Skeletal muscle satellite cell (primary cell): ENCODE results near the gene DNAJB12. TPM values are rescaled to one million over a fixed set of nuclear protein-coding genes. Genes with fewer than 3 reads are reported as not detected.
A peak's percentile ranks its signal among the peaks of the same experiment; 100 is the strongest.
"Not testable (repeated sequence)": the region's sequence is repeated elsewhere in the genome, so short reads cannot be mapped to it uniquely, and the experiment has no call there.

ENCODE experiments used
- H3K27me3 ChIP-seq: 2 replicates; pipeline ENCODE4 v1.7.0; 2013; ENCODE audit warnings: low read length; ENCODE audit not compliant: control insufficient read depth, insufficient read depth
- H3K36me3 ChIP-seq: 2 replicates; pipeline ENCODE4 v1.7.0; 2013; ENCODE audit warnings: mild to moderate bottlenecking, control low read depth, low read length; ENCODE audit not compliant: insufficient read depth
- H3K4me1 ChIP-seq: 2 replicates; pipeline ENCODE4 v1.7.0; 2013; ENCODE audit warnings: low read length; ENCODE audit not compliant: control insufficient read depth, insufficient read depth
- H3K4me2 ChIP-seq: 2 replicates; pipeline ENCODE4 v1.7.0; 2013; ENCODE audit warnings: mild to moderate bottlenecking, low read length
- H3K4me3 ChIP-seq: 2 replicates; pipeline ENCODE4 v1.7.0; 2013; ENCODE audit warnings: low read length
- H3K9ac ChIP-seq: 2 replicates; pipeline ENCODE4 v1.7.0; 2013; ENCODE audit warnings: mild to moderate bottlenecking, low read depth, low read length, moderate library complexity
- H3K9me3 ChIP-seq: replicated peaks from 2 replicates; pipeline ENCODE4 v1.7.0; 2013; ENCODE audit warnings: mild to moderate bottlenecking, control low read depth, low read length
- small RNA-seq: library from RNA; depleted of rRNA; stranded (forward); fragments of <200 nt; gene quantifications from one replicate; pipeline ENCODE3, GENCODE V24; 2012

The DNAJB12 gene

GRCh38 chr10:72296829-72297280 is 57.9 kb downstream of the DNAJB12 start:
- Histone ChIP-seq H3K4me2 (peak overlapping the region; percentile 96), H3K4me1 (peaks cover 16% of the 10 kb centered on the region), H3K4me3 (peak overlapping the region; percentile 77), H3K9ac (peak overlapping the region; percentile 88)
- H3K36me3 ChIP-seq, H3K27me3 ChIP-seq, H3K9me3 ChIP-seq: not testable (repeated sequence)

DNA sequence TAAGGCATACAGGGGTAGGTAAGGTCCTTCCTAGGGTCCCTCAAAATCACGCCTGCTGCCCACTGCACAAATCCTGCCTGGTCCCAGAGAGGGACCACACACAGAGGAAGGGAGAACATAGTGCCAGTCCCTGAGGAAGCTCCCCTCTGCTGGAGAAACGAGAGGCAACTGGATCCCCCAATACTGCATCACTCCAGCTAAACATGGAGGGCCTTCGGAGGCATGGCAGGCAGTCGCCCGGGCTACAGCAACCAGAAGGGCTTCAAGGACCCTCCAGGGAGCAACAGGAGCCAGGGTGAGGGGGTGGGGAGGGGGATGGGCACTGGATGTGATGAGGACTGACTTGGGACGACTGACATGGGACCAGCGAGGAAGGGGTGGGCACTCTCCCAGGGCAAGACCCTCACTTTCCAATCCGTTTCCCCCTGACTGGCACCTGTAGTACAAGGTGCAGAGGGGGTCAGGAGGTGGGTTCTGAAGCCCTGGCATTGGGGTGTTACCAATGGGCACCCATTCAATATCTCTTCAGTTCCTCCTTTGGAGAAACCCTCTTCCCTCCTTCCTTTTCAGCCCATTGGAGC is 59.3 kb downstream of the DNAJB12 start:
- Histone ChIP-seq H3K27me3 (no peaks in the 10 kb centered on the region), H3K36me3 (no peaks in the 10 kb centered on the region), H3K4me3 (no peak overlapping the region), H3K4me1 (peaks cover 16% of the 10 kb centered on the region), H3K9ac (no peak overlapping the region), H3K9me3 (no peaks in the 10 kb centered on the region), H3K4me2 (no peak overlapping the region)

GRCh38 chr10:72292223-72292691 is 62.5 kb downstream of the DNAJB12 start:
- Histone ChIP-seq H3K9ac (no peak overlapping the region), H3K4me3 (no peak overlapping the region), H3K9me3 (no peaks in the 10 kb centered on the region), H3K4me2 (no peak overlapping the region), H3K36me3 (no peaks in the 10 kb centered on the region), H3K27me3 (no peaks in the 10 kb centered on the region), H3K4me1 (peaks cover 5% of the 10 kb centered on the region)

GRCh38 chr10:72291019-72291532 is 63.6 kb downstream of the DNAJB12 start:
- H3K27me3 ChIP-seq: no peaks in the 10 kb centered on the region
- H3K9me3 ChIP-seq: no peaks in the 10 kb centered on the region
- no peak overlapping the region for H3K4me3 ChIP-seq
- H3K4me2 ChIP-seq: no peak overlapping the region
- no peaks in the 10 kb centered on the region for H3K4me1 ChIP-seq
- no peak overlapping the region for H3K9ac ChIP-seq
- no peaks in the 10 kb centered on the region for H3K36me3 ChIP-seq

DNA sequence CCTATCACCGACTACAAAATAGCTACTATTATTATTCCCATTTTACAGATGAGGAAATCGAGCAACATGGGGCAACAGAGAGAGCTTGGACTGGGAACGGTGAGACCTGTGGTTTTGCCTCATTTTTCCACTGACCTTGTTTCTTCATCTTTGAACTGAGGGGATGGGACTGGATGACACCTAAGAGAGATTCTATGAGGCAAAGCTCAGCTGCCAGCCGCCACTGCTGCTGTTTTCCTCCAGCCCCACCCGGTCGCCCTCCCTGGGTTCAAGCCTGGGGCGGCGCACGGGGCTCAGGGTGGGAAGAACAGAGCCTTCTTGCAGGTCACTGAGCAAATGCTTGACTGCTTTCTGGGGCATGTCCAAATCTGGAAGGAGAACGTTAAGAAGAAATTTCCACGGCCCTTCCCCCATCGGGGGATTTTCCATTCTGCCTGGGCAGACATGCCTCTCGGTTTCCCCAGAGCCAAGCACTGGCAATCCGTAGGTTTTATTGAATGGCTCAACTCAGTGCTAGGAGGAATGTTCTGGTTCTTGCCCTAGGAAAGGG is 68.7 kb downstream of the DNAJB12 start:
- Histone ChIP-seq H3K4me2 (no peak overlapping the region), H3K4me1 (no peaks in the 10 kb centered on the region), H3K9ac (no peak overlapping the region), H3K36me3 (no peaks in the 10 kb centered on the region), H3K27me3 (no peaks in the 10 kb centered on the region), H3K4me3 (no peak overlapping the region), H3K9me3 (no peaks in the 10 kb centered on the region)

DNA sequence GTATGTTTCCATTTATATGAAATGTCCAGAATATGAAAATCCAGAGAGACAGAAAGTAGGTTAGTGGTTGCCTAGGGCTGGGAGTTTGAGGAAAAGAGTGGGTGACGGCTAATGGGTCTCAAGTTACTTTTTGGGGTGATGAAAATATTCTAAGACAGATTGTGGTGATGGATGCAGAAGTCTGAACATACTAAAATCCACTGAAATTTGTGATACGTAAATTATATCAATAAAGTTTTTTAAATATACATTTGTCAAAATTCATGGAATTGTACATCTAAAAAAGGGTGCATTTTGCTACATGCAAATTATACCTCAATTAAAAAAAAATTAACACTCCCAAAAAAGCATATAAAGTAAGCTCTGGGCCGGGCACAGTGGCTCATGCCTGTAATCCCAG is 71.6 kb downstream of the DNAJB12 start:
- no peaks in the 10 kb centered on the region for H3K9me3 ChIP-seq
- H3K36me3 ChIP-seq: no peaks in the 10 kb centered on the region
- H3K4me2 ChIP-seq: no peak overlapping the region
- H3K27me3 ChIP-seq: no peaks in the 10 kb centered on the region
- no peak overlapping the region for H3K9ac ChIP-seq
- H3K4me3 ChIP-seq: no peak overlapping the region
- H3K4me1 ChIP-seq: no peaks in the 10 kb centered on the region

Small RNA genes lying within 50 kb of the gene (small RNA-seq; reads per million reads assigned to genes)
- not detected for gene RNU6-805P
